ENCODE measurements around the gene BMP8A. TPM values are rescaled to one million over a fixed set of nuclear protein-coding genes. Genes with fewer than 3 reads are reported as not detected.

The BMP8A gene
- total and polyA plus RNA-seq, 7 experiments from 2014 or later, result 0.12 to 0.19 TPM; not detected in 5

GRCh38 chr1:39485046-39485803 is 6.2 kb upstream of the BMP8A start:
- intact Hi-C loops (cut with micrococcal nuclease), result no loop called here

GRCh38 chr1:39488012-39488545 is 3.4 kb upstream of the BMP8A start:
- ChIA-PET CTCF (interaction anchor here (0.5 kb wide), 1 partner anchor 304 kb away, joined by 3 read pairs; no protein-coding TSS in a partner anchor), POLR2A (no interaction called here)
- intact Hi-C loops (cut with micrococcal nuclease), result no loop called here
- Mint-ChIP-seq H3K9me3 (no peaks in the 10 kb centered on the region), H3K36me3 (peaks cover 0 to 21% (median 13%) of the 10 kb centered on the region in 5 donors), H3K27ac (peak overlapping the region in 1 of 9 donors; percentile 62), H3K4me3 (no peak overlapping the region), H3K4me1 (peaks cover 0 to 6% (median 3%) of the 10 kb centered on the region in 7 donors), H3K27me3 (peaks cover 3 to 20% (median 6%) of the 10 kb centered on the region in 5 donors)
- no peaks in the 10 kb centered on the region for H3K4me1 ChIP-seq (ENCODE audit: control insufficient read depth in 2 of 2, insufficient read depth in 2 of 2, low read length in 2 of 2)
- no peaks in the 10 kb centered on the region for H3K9me3 ChIP-seq (ENCODE audit: control insufficient read depth in 2 of 3, low read length in 3 of 3)
- ATAC-seq (no peak), DNase-seq (no peak)
- H3K27me3 ChIP-seq (ENCODE audit: control insufficient read depth in 2 of 2, insufficient read depth in 2 of 2, low read length in 2 of 2), result no peaks in the 10 kb centered on the region
- no peak overlapping the region for H3K27ac ChIP-seq (ENCODE audit: low read depth, low read length)
- peaks cover 0 to 38% (median 22%) of the 10 kb centered on the region in 3 experiments for H3K36me3 ChIP-seq (ENCODE audit: control insufficient read depth in 2 of 3, insufficient read depth in 3 of 3, low read length in 3 of 3)
- H3K4me3 ChIP-seq (ENCODE audit: low read length), result no peak overlapping the region

More at GRCh38 chr1:39485046-39485803, 6.2 kb upstream of the BMP8A start:
- Histone ChIP-seq H3K27ac (ENCODE audit: low read depth, low read length) (no peak overlapping the region), H3K4me1 (ENCODE audit: control insufficient read depth in 2 of 2, insufficient read depth in 2 of 2, low read length in 2 of 2) (no peaks in the 10 kb centered on the region), H3K36me3 (ENCODE audit: control insufficient read depth in 2 of 3, insufficient read depth in 3 of 3, low read length in 3 of 3) (peaks cover 15 to 62% (median 31%) of the 10 kb centered on the region in 3 experiments), H3K27me3 (ENCODE audit: control insufficient read depth in 2 of 2, insufficient read depth in 2 of 2, low read length in 2 of 2) (no peaks in the 10 kb centered on the region), H3K9me3 (ENCODE audit: control insufficient read depth in 2 of 3, low read length in 3 of 3) (no peaks in the 10 kb centered on the region), H3K4me3 (ENCODE audit: low read length) (no peak overlapping the region)
- Mint-ChIP-seq H3K27me3 (peaks cover 0 to 6% (median 0%) of the 10 kb centered on the region in 5 donors), H3K4me1 (peaks cover 0 to 5% (median 0%) of the 10 kb centered on the region in 7 donors), H3K27ac (peak overlapping the region in 1 of 9 donors; percentile 62), H3K36me3 (peaks cover 5 to 34% (median 18%) of the 10 kb centered on the region in 5 donors), H3K9me3 (no peaks in the 10 kb centered on the region), H3K4me3 (no peak overlapping the region)
- ATAC-seq (no peak), DNase-seq (no peak)
- CTCF ChIA-PET, result no interaction called here
- POLR2A ChIA-PET, result interaction anchor here (0.8 kb wide), 1 partner anchor 20 kb away, joined by 3 read pairs; no protein-coding TSS in a partner anchor

- no peak overlapping the region for H3K27ac ChIP-seq (ENCODE audit: low read depth, low read length)
- no peaks in the 10 kb centered on the region for H3K27me3 ChIP-seq (ENCODE audit: control insufficient read depth in 2 of 2, insufficient read depth in 2 of 2, low read length in 2 of 2)
- H3K4me1 ChIP-seq (ENCODE audit: control insufficient read depth in 2 of 2, insufficient read depth in 2 of 2, low read length in 2 of 2), result no peaks in the 10 kb centered on the region
- DNase-seq (no peak), ATAC-seq (no peak)
- H3K4me3 ChIP-seq (ENCODE audit: low read length), result no peak overlapping the region
- no peaks in the 10 kb centered on the region for H3K9me3 ChIP-seq (ENCODE audit: control insufficient read depth in 2 of 3, low read length in 3 of 3)
- intact Hi-C loops (cut with micrococcal nuclease), result no loop called here
- Mint-ChIP-seq H3K27me3 (peaks cover 8 to 29% (median 15%) of the 10 kb centered on the region in 5 donors), H3K27ac (peak overlapping the region in 1 of 9 donors; percentile 62), H3K4me3 (peak overlapping the region in 4 of 10 donors; percentile 21 to 58 (median 39)), H3K4me1 (peaks cover 0 to 6% (median 3%) of the 10 kb centered on the region in 7 donors), H3K9me3 (no peaks in the 10 kb centered on the region), H3K36me3 (peaks cover 0 to 14% (median 9%) of the 10 kb centered on the region in 5 donors)
- H3K36me3 ChIP-seq (ENCODE audit: control insufficient read depth in 2 of 3, insufficient read depth in 3 of 3, low read length in 3 of 3), result peaks cover 0 to 31% (median 22%) of the 10 kb centered on the region in 3 experiments
- POLR2A ChIA-PET, result interaction anchor here (0.8 kb wide), 1 partner anchor 86 kb away, joined by 3 read pairs; no protein-coding TSS in a partner anchor
- CTCF ChIA-PET, result interaction anchor here (0.7 kb wide), 1 partner anchor 160 kb away, joined by 3 read pairs; no protein-coding TSS in a partner anchor
Observed at GRCh38 chr1:39488793-39489566, 2.5 kb upstream of the BMP8A start.

GRCh38 chr1:39489567-39490239 is 1.7 kb upstream of the BMP8A start:
- ATAC-seq (no peak), DNase-seq (no peak)
- peak overlapping the region in 1 of 9 donors; percentile 43 for H3K27ac Mint-ChIP-seq
- Histone ChIP-seq H3K27ac (ENCODE audit: low read depth, low read length) (no peak overlapping the region), H3K27me3 (ENCODE audit: control insufficient read depth in 2 of 2, insufficient read depth in 2 of 2, low read length in 2 of 2) (no peaks in the 10 kb centered on the region), H3K4me1 (ENCODE audit: control insufficient read depth in 2 of 2, insufficient read depth in 2 of 2, low read length in 2 of 2) (no peaks in the 10 kb centered on the region), H3K4me3 (ENCODE audit: low read length) (no peak overlapping the region), H3K36me3 (ENCODE audit: control insufficient read depth in 2 of 3, insufficient read depth in 3 of 3, low read length in 3 of 3) (peaks cover 0 to 26% (median 20%) of the 10 kb centered on the region in 3 experiments), H3K9me3 (ENCODE audit: control insufficient read depth in 2 of 3, low read length in 3 of 3) (no peaks in the 10 kb centered on the region)
- H3K36me3 Mint-ChIP-seq, result peaks cover 0 to 11% (median 9%) of the 10 kb centered on the region in 5 donors
- H3K4me3 Mint-ChIP-seq, result peak overlapping the region in 8 of 10 donors; percentile 21 to 82 (median 54)
- H3K4me1 Mint-ChIP-seq, result peaks cover 0 to 6% (median 3%) of the 10 kb centered on the region in 7 donors
- ChIA-PET POLR2A (interaction anchor here (0.8 kb wide), 1 partner anchor 85 kb away, joined by 3 read pairs; no protein-coding TSS in a partner anchor), CTCF (interaction anchor here (0.7 kb wide), 1 partner anchor 160 kb away, joined by 3 read pairs; no protein-coding TSS in a partner anchor)
- no peaks in the 10 kb centered on the region for H3K9me3 Mint-ChIP-seq
- intact Hi-C loops (cut with micrococcal nuclease), result loop anchor here in 1 of 2 donors (2.0 kb wide), 1 partner anchor 87 kb away; the partner anchor contains the start of gene PABPC4
- peaks cover 15 to 36% (median 20%) of the 10 kb centered on the region in 5 donors for H3K27me3 Mint-ChIP-seq

GRCh38 chr1:39490596-39491145 is 765 bp upstream of the BMP8A start:
- ATAC-seq (peak; percentile 23), DNase-seq (peak in 8 of 9 donors; percentile 8 to 38 (median 24))
- no peaks in the 10 kb centered on the region for H3K9me3 ChIP-seq (ENCODE audit: control insufficient read depth in 2 of 3, low read length in 3 of 3)
- no peaks in the 10 kb centered on the region for H3K27me3 ChIP-seq (ENCODE audit: control insufficient read depth in 2 of 2, insufficient read depth in 2 of 2, low read length in 2 of 2)
- peak overlapping the region; percentile 39 for H3K4me3 ChIP-seq (ENCODE audit: low read length)
- no peak overlapping the region for H3K27ac ChIP-seq (ENCODE audit: low read depth, low read length)
- no peaks in the 10 kb centered on the region for H3K9me3 Mint-ChIP-seq
- ChIA-PET CTCF (no interaction called here), POLR2A (interaction anchor here (1.2 kb wide), 1 partner anchor 9 kb away, joined by 3 read pairs; no protein-coding TSS in a partner anchor)
- peak overlapping the region; percentile 40 to 82 (median 70) for H3K4me3 Mint-ChIP-seq
- intact Hi-C loops (cut with micrococcal nuclease), result loop anchor here in 1 of 2 donors (2.0 kb wide), 1 partner anchor 86 kb away; the partner anchor contains the start of gene PABPC4
- no peaks in the 10 kb centered on the region for H3K4me1 ChIP-seq (ENCODE audit: control insufficient read depth in 2 of 2, insufficient read depth in 2 of 2, low read length in 2 of 2)
- peaks cover 0 to 16% (median 11%) of the 10 kb centered on the region in 3 experiments for H3K36me3 ChIP-seq (ENCODE audit: control insufficient read depth in 2 of 3, insufficient read depth in 3 of 3, low read length in 3 of 3)
- H3K27ac Mint-ChIP-seq, result peak overlapping the region in 4 of 9 donors; percentile 23 to 62 (median 40)
- H3K36me3 Mint-ChIP-seq, result peaks cover 0 to 4% (median 4%) of the 10 kb centered on the region in 5 donors
- peaks cover 0 to 6% (median 3%) of the 10 kb centered on the region in 7 donors for H3K4me1 Mint-ChIP-seq
- peaks cover 15 to 36% (median 20%) of the 10 kb centered on the region in 5 donors for H3K27me3 Mint-ChIP-seq
